Fibroblast of lung (primary cell): ENCODE data around the gene ARMC2. TPM values are rescaled to one million over a fixed set of nuclear protein-coding genes. Genes with fewer than 3 reads are reported as not detected.

Experiments
- DNase-seq, 2 donors: peaks; one replicate each; pipeline versions ENCODE4 v3.0.0 to v3.0.0-alpha.2; 2010; ENCODE audit warnings: low read depth in 2 of 2
- H2AFZ ChIP-seq: 2 replicates; pipeline ENCODE4 v1.5.1; 2012; ENCODE audit warnings: low read length, control low read depth, inconsistent platforms
- H3K27ac ChIP-seq: 2 replicates; pipeline ENCODE4 v1.5.1; 2011; ENCODE audit warnings: low read length, control low read depth; ENCODE audit not compliant: insufficient read depth
- H3K27me3 ChIP-seq: 2 replicates; pipeline ENCODE4 v1.5.1; 2011; ENCODE audit warnings: mild to moderate bottlenecking, low read length; ENCODE audit not compliant: control insufficient read depth, insufficient read depth
- H3K36me3 ChIP-seq: 2 replicates; pipeline ENCODE4 v1.5.1; 2011; ENCODE audit warnings: low read length; ENCODE audit not compliant: control insufficient read depth, insufficient read depth
- H3K4me1 ChIP-seq: 2 replicates; pipeline ENCODE4 v1.5.1; 2011; ENCODE audit warnings: low read length; ENCODE audit not compliant: control insufficient read depth, insufficient read depth; ENCODE audit errors: extremely low read depth
- H3K4me2 ChIP-seq: 2 replicates; pipeline ENCODE4 v1.5.1; 2011; ENCODE audit warnings: low read length, control low read depth; ENCODE audit not compliant: insufficient read depth; ENCODE audit errors: extremely low read depth
- H3K4me3 ChIP-seq, 4 experiments: fragments of 200-600 bp in 1 of 4; sonication (generic) in 1 of 4; replicated peaks in 1 of 4; 2 replicates each; pipeline ENCODE4 v1.5.1; 2011 to 2016; ENCODE audit warnings: low read length in 4 of 4, low read depth in 3 of 4, mild to moderate bottlenecking in 3 of 4, control low read depth in 2 of 4, inconsistent platforms in 1 of 4, mixed read lengths in 1 of 4; ENCODE audit not compliant: insufficient read depth in 1 of 4; ENCODE audit errors: control extremely low read depth in 1 of 4
- H3K79me2 ChIP-seq: 2 replicates; pipeline ENCODE4 v1.5.1; 2012; ENCODE audit warnings: mild to moderate bottlenecking, low read length, inconsistent platforms; ENCODE audit not compliant: control insufficient read depth, insufficient read depth
- H3K9ac ChIP-seq: 2 replicates; pipeline ENCODE4 v1.5.1; 2011; ENCODE audit warnings: mild to moderate bottlenecking, low read length, control low read depth; ENCODE audit not compliant: insufficient read depth
- H3K9me3 ChIP-seq: 2 replicates; pipeline ENCODE4 v1.5.1; 2012; ENCODE audit warnings: low read depth, low read length; ENCODE audit not compliant: control insufficient read depth, insufficient read depth
- H4K20me1 ChIP-seq: 2 replicates; pipeline ENCODE4 v1.5.1; 2011; ENCODE audit warnings: low read length; ENCODE audit not compliant: control insufficient read depth, insufficient read depth; ENCODE audit errors: extremely low read depth
- CTCF ChIP-seq, 2 donors: IDR thresholded peaks in 1 of 2; conservative IDR thresholded peaks in 1 of 2; 1 replicate in 1 of 2; 2 replicates in 1 of 2; pipeline ENCODE4 v1.5.1; 2011 to 2012; ENCODE audit warnings: low read length in 2 of 2, control low read depth in 1 of 2, inconsistent platforms in 1 of 2, low read depth in 1 of 2, mild to moderate bottlenecking in 1 of 2
- EZH2 ChIP-seq: IDR thresholded peaks from 2 replicates; pipeline ENCODE4 v1.5.1; 2012; ENCODE audit warnings: low read length, control low read depth, mild to moderate bottlenecking; ENCODE audit errors: missing control alignments
- polyA plus RNA-seq, 2 donors: library from polyadenylated mRNA; depleted of rRNA in 1 of 2; stranded (reverse) in 1 of 2; unstranded in 1 of 2; fragments of >200 nt; gene quantifications; 2 replicates each; pipeline ENCODE4 v1.2.1, GENCODE V29; 2011 to 2012; ENCODE audit warnings: missing spikeins in 1 of 2
- total RNA-seq: library from RNA; depleted of rRNA; stranded (reverse); fragments of >200 nt; gene quantifications from 2 replicates; pipeline ENCODE4 v1.2.1, GENCODE V29; 2014

The ARMC2 gene
- total and polyA plus RNA-seq, 2 donors (not counting 1 experiment from before 2014, with no cell fraction given), result 4.0 to 6.2 TPM

GRCh38 chr6:109010705-109011102, 162.5 kb downstream of the ARMC2 start:
- no peak overlapping the region for H3K9ac ChIP-seq
- no peaks in the 10 kb centered on the region for H4K20me1 ChIP-seq
- no peaks in the 10 kb centered on the region for H3K4me1 ChIP-seq
- no peak for DNase-seq
- no peaks in the 10 kb centered on the region for H3K36me3 ChIP-seq
- no peak overlapping the region for H3K4me2 ChIP-seq
- no peaks in the 10 kb centered on the region for H3K9me3 ChIP-seq
- peaks cover 2% of the 10 kb centered on the region for H3K79me2 ChIP-seq
- no peak overlapping the region for H2AFZ ChIP-seq
- no peak overlapping the region for H3K27ac ChIP-seq
- H3K27me3 ChIP-seq, result no peaks in the 10 kb centered on the region
- TF ChIP-seq EZH2 (no peak), CTCF (conservative IDR thresholded peaks at IDR 0.05 in 1 of 2, IDR thresholded peaks at IDR 0.05 in 1 of 2; ENCODE audit: low read depth in 1 of 2, low read length in 2 of 2) (no peak)
- no peak overlapping the region for H3K4me3 ChIP-seq

GRCh38 chr6:109013656-109014305, 165.6 kb downstream of the ARMC2 start:
- TF ChIP-seq EZH2 (no peak), CTCF (conservative IDR thresholded peaks at IDR 0.05 in 1 of 2, IDR thresholded peaks at IDR 0.05 in 1 of 2; ENCODE audit: low read depth in 1 of 2, low read length in 2 of 2) (no peak)
- no peak overlapping the region for H3K4me2 ChIP-seq

GRCh38 chr6:109014606-109015005, 166.4 kb downstream of the ARMC2 start:
- no peak overlapping the region for H3K9ac ChIP-seq
- TF ChIP-seq EZH2 (no peak), CTCF (conservative IDR thresholded peaks at IDR 0.05 in 1 of 2, IDR thresholded peaks at IDR 0.05 in 1 of 2; ENCODE audit: low read depth in 1 of 2, low read length in 2 of 2) (no peak)
- no peaks in the 10 kb centered on the region for H3K79me2 ChIP-seq
- H3K36me3 ChIP-seq, result no peaks in the 10 kb centered on the region
- H3K27me3 ChIP-seq, result no peaks in the 10 kb centered on the region
- H2AFZ ChIP-seq, result no peak overlapping the region
- H3K4me1 ChIP-seq, result no peaks in the 10 kb centered on the region
- no peak for DNase-seq
- no peak overlapping the region for H3K4me3 ChIP-seq
- no peaks in the 10 kb centered on the region for H3K9me3 ChIP-seq
- H4K20me1 ChIP-seq, result no peaks in the 10 kb centered on the region
- H3K4me2 ChIP-seq, result no peak overlapping the region
- H3K27ac ChIP-seq, result no peak overlapping the region

More at GRCh38 chr6:109013656-109014305, 165.6 kb downstream of the ARMC2 start:
- Histone ChIP-seq H3K36me3 (no peaks in the 10 kb centered on the region), H3K79me2 (no peaks in the 10 kb centered on the region), H2AFZ (no peak overlapping the region), H3K27me3 (no peaks in the 10 kb centered on the region), H4K20me1 (no peaks in the 10 kb centered on the region), H3K4me1 (no peaks in the 10 kb centered on the region), H3K9me3 (no peaks in the 10 kb centered on the region), H3K4me3 (no peak overlapping the region), H3K9ac (no peak overlapping the region), H3K27ac (no peak overlapping the region)
- DNase-seq, result no peak
